OCI-LY7 (cell line): ENCODE data around the gene CTSE.

ENCODE experiments used
- CTCF ChIP-seq: fragments of 200-600 bp; sonication (generic); conservative IDR thresholded peaks from 2 replicates; pipeline ENCODE4 v1.5.1; 2014; ENCODE audit warnings: mild to moderate bottlenecking, antibody characterized with exemption, low read length, moderate library complexity, mixed read lengths
- EZH2phosphoT487 ChIP-seq: fragments of 200-600 bp; sonication (generic); IDR thresholded peaks from 2 replicates; pipeline ENCODE4 v1.6.1; 2018; ENCODE audit warnings: low read depth, borderline replicate concordance, mild to moderate bottlenecking, mixed run types, antibody characterized with exemption, low read length, moderate library complexity, mixed read lengths

GRCh38 chr1:205988585-205988995 is 35.1 kb downstream of the CTSE start:
- no peak for TF ChIP-seq EZH2phosphoT487
- TF ChIP-seq CTCF = no peak
